MM.1S (cell line): ENCODE measurements around the gene NEU1.
"Not testable (repeated sequence)": the region's sequence is repeated elsewhere in the genome, so short reads cannot be mapped to it uniquely, and the experiment has no call there.

ENCODE experiments used
- DNase-seq: peaks from one replicate; pipeline ENCODE4 v3.0.0-alpha.2; 2015
- H2AFZ ChIP-seq: fragments of 300-600 bp; sonication (generic); 2 replicates; pipeline ENCODE4 v1.6.0; 2016; ENCODE audit warnings: antibody characterized with exemption, low read length
- H3F3A ChIP-seq: fragments of 300-600 bp; sonication (generic); 2 replicates; pipeline ENCODE4 v1.6.1; 2016; ENCODE audit warnings: mild to moderate bottlenecking, antibody characterized with exemption, low read length, moderate library complexity, mixed read lengths; ENCODE audit not compliant: insufficient read depth
- H3K27ac ChIP-seq: fragments of 300-600 bp; sonication (generic); 2 replicates; pipeline ENCODE4 v1.5.1; 2016; ENCODE audit warnings: mild to moderate bottlenecking, low read length
- H3K27me3 ChIP-seq: fragments of 300-600 bp; sonication (generic); replicated peaks from 2 replicates; pipeline ENCODE4 v1.6.0; 2016; ENCODE audit warnings: low read length; ENCODE audit not compliant: insufficient read depth
- H3K36me3 ChIP-seq: fragments of 300-600 bp; sonication (generic); replicated peaks from 2 replicates; pipeline ENCODE4 v1.6.1; 2016; ENCODE audit warnings: mild to moderate bottlenecking, low read length, mixed read lengths; ENCODE audit not compliant: insufficient read depth
- H3K4me1 ChIP-seq: fragments of 300-600 bp; sonication (generic); 2 replicates; pipeline ENCODE4 v1.6.1; 2016; ENCODE audit warnings: low read length, mixed read lengths
- H3K4me2 ChIP-seq: fragments of 300-600 bp; sonication (generic); 2 replicates; pipeline ENCODE4 v1.6.0; 2016; ENCODE audit warnings: low read depth, low read length
- H3K4me3 ChIP-seq: fragments of 300-600 bp; sonication (generic); 2 replicates; pipeline ENCODE4 v1.5.1; 2016; ENCODE audit warnings: low read length, mixed read lengths
- H3K79me2 ChIP-seq: fragments of 300-600 bp; sonication (generic); 2 replicates; pipeline ENCODE4 v1.6.1; 2016; ENCODE audit warnings: mixed run types, low read length, mixed read lengths
- H3K9ac ChIP-seq: fragments of 300-600 bp; sonication (generic); 2 replicates; pipeline ENCODE4 v1.6.1; 2016; ENCODE audit warnings: low read length, mixed read lengths
- H3K9me2 ChIP-seq: fragments of 300-600 bp; sonication (generic); replicated peaks from 2 replicates; pipeline ENCODE4 v1.6.1; 2016; ENCODE audit warnings: mild to moderate bottlenecking, low read length, mixed read lengths; ENCODE audit not compliant: insufficient read depth
- H3K9me3 ChIP-seq: fragments of 300-600 bp; sonication (generic); replicated peaks from 2 replicates; pipeline ENCODE4 v1.6.1; 2016; ENCODE audit warnings: mild to moderate bottlenecking, low read length, mixed read lengths; ENCODE audit not compliant: insufficient read depth
- H4K20me1 ChIP-seq: fragments of 300-600 bp; sonication (generic); 2 replicates; pipeline ENCODE4 v1.6.1; 2016; ENCODE audit warnings: mild to moderate bottlenecking, low read length, moderate library complexity, mixed read lengths; ENCODE audit not compliant: insufficient read depth
- EZH2 ChIP-seq: fragments of 300-600 bp; sonication (generic); optimal IDR thresholded peaks from 2 replicates; pipeline ENCODE3; 2017; ENCODE audit warnings: low read depth, mild to moderate bottlenecking, antibody characterized with exemption, low read length, mixed read lengths
- EZH2phosphoT487 ChIP-seq: fragments of 300-600 bp; sonication (generic); IDR thresholded peaks from 2 replicates; pipeline ENCODE4 v1.6.1; 2018; ENCODE audit warnings: antibody characterized with exemption, low read length
- TF ChIP-seq, protein P1 (sequence below): fragments of 300-600 bp; sonication (generic); IDR thresholded peaks from 2 replicates; pipeline ENCODE4 v1.5.1; 2016; ENCODE audit warnings: antibody characterized with exemption, low read length, mixed read lengths

NEU1 gene

DNA sequence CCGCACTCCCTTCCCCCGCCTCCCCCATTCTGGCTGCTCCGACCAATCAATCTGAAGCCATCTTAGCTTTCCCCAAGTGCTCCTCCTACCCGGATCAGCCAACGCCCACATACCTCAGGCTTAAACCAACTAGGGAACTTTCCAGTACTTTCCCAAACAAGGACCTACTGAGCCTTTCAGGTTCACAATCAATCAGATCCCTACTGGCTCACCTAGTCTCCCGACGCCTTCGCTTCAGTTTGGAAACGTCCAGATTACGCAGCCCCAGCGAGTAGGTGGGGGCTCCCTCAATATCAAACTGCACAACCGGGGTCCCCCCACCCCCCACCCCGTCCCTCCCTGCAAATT is 48.0 kb downstream of the NEU1 start:
- H3K4me3 ChIP-seq = peak overlapping the region; percentile 48
- H3K9ac ChIP-seq = 0 out of 2 replicates have a peak overlapping the region, but pooled peaks have one; percentile 21
- no peaks in the 10 kb centered on the region for H3K27me3 ChIP-seq
- H2AFZ ChIP-seq = peak overlapping the region; percentile 72
- H3K9me3 ChIP-seq = no peaks in the 10 kb centered on the region
- H3K27ac ChIP-seq = no peak overlapping the region
- peaks cover 22% of the 10 kb centered on the region for H3K4me1 ChIP-seq
- no peaks in the 10 kb centered on the region for H3K79me2 ChIP-seq
- DNase-seq = no peak
- H3K9me2 ChIP-seq = no peaks in the 10 kb centered on the region
- H3F3A ChIP-seq = no peaks in the 10 kb centered on the region; the same call in 1 of the 2 replicates
- peak overlapping the region; percentile 55; the same call in 1 of the 2 replicates for H3K4me2 ChIP-seq
- no peaks in the 10 kb centered on the region for H3K36me3 ChIP-seq
- H4K20me1 ChIP-seq = no peaks in the 10 kb centered on the region
- TF ChIP-seq EZH2phosphoT487 = no peak
- no peak for TF ChIP-seq EZH2
- TF ChIP-seq, protein P1, sequence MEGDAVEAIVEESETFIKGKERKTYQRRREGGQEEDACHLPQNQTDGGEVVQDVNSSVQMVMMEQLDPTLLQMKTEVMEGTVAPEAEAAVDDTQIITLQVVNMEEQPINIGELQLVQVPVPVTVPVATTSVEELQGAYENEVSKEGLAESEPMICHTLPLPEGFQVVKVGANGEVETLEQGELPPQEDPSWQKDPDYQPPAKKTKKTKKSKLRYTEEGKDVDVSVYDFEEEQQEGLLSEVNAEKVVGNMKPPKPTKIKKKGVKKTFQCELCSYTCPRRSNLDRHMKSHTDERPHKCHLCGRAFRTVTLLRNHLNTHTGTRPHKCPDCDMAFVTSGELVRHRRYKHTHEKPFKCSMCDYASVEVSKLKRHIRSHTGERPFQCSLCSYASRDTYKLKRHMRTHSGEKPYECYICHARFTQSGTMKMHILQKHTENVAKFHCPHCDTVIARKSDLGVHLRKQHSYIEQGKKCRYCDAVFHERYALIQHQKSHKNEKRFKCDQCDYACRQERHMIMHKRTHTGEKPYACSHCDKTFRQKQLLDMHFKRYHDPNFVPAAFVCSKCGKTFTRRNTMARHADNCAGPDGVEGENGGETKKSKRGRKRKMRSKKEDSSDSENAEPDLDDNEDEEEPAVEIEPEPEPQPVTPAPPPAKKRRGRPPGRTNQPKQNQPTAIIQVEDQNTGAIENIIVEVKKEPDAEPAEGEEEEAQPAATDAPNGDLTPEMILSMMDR = no peak

DNA sequence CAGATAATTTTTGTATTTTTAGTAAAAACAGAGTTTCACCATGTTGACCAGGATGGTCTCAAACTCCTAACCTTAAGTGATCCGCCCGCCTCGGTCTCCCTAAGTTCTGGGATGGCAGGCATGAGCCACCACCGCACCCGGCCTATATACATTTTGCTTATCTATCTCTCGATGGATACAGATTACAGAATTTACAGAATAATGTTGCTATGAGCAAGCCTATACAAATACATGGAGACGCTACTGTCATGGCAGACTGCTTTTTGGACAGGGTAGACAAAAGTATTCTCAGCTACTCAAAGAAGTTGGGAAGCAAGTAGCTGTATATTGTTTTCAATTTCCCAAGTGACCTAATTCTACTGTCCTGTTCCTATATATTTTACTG is 49.2 kb downstream of the NEU1 start:
- H3K9me2 ChIP-seq = no peaks in the 10 kb centered on the region
- H2AFZ ChIP-seq = no peak overlapping the region
- H3K9me3 ChIP-seq = no peaks in the 10 kb centered on the region
- H3K4me1 ChIP-seq = peaks cover 22% of the 10 kb centered on the region
- no peak for DNase-seq
- H3K36me3 ChIP-seq = no peaks in the 10 kb centered on the region
- no peaks in the 10 kb centered on the region for H3K79me2 ChIP-seq
- H3K27ac ChIP-seq = no peak overlapping the region
- H3K4me2 ChIP-seq = peak overlapping the region; percentile 37; the same call in 1 of the 2 replicates
- no peaks in the 10 kb centered on the region for H4K20me1 ChIP-seq
- H3K9ac ChIP-seq = no peak overlapping the region
- no peaks in the 10 kb centered on the region for H3K27me3 ChIP-seq
- no peaks in the 10 kb centered on the region; the same call in 1 of the 2 replicates for H3F3A ChIP-seq
- no peak overlapping the region for H3K4me3 ChIP-seq
- TF ChIP-seq, protein P1 = no peak
- no peak for TF ChIP-seq EZH2
- no peak for TF ChIP-seq EZH2phosphoT487

DNA sequence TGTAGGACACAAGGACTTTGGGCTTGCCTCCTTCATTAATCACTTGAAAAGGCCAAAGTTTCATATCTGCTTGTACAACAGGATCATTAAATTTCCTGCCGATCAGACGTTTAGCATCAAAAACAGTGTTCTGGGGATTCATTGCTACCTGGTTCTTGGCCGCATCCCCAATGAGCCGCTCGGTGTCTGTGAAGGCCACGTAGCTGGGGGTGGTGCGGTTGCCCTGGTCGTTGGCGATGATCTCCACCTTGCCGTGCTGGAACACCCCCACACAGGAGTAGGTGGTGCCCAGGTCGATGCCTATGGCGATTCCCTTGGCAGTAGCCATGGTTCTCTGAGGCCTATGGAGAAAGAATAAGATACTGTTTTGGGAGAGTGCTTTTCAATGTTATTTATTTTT is 51.0 kb downstream of the NEU1 start:
- DNase-seq = no peak
- no peaks in the 10 kb centered on the region for H3K27me3 ChIP-seq

DNA sequence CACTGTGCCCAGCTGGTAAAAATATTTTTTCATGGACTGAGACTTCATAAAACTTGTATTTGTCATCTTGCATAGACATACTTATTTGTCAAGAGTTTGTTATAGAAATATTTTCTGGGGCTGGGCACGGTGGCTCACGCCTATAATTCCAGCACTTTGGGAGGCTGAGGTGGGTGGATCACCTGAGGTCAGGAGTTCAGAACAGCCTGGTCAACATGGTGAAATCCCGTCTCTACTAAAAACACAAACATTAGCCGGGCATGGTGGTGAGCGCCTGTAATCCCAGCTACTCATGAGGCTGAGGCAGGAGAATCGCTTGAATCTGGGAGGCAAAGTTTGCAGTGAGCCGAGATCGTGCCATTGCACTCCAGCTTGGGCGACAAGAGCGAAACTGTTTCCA is 54.0 kb downstream of the NEU1 start:
- H3K9ac ChIP-seq, DNase-seq, H3K36me3 ChIP-seq, H3K4me2 ChIP-seq, H3K27ac ChIP-seq, H3K4me3 ChIP-seq, H3K9me2 ChIP-seq, H3K9me3 ChIP-seq, H3K27me3 ChIP-seq, H4K20me1 ChIP-seq, H3F3A ChIP-seq, H2AFZ ChIP-seq: not testable (repeated sequence)
- Histone ChIP-seq H3K79me2 (peaks cover 27% of the 10 kb centered on the region), H3K4me1 (peaks cover 23% of the 10 kb centered on the region)

More for the DNA sequence above, 51.0 kb downstream of the NEU1 start:
- peak overlapping the region; percentile 33; the same call in 1 of the 2 replicates for H3K4me2 ChIP-seq
- no peaks in the 10 kb centered on the region; the same call in 1 of the 2 replicates for H3F3A ChIP-seq
- H3K79me2 ChIP-seq = peaks cover under 1% of the 10 kb centered on the region; the same call in 1 of the 2 replicates
- no peak overlapping the region for H2AFZ ChIP-seq
- no peaks in the 10 kb centered on the region for H3K36me3 ChIP-seq
- no peaks in the 10 kb centered on the region for H3K9me2 ChIP-seq
- no peak overlapping the region for H3K9ac ChIP-seq
- no peaks in the 10 kb centered on the region for H3K9me3 ChIP-seq
- TF ChIP-seq EZH2phosphoT487 (no peak), EZH2 (no peak)
- TF ChIP-seq, protein P1 = no peak
- H3K4me1 ChIP-seq = peaks cover 22% of the 10 kb centered on the region
- H4K20me1 ChIP-seq = no peaks in the 10 kb centered on the region
- no peak overlapping the region for H3K27ac ChIP-seq
- H3K4me3 ChIP-seq = no peak overlapping the region
